ENCODE measurements around the gene THRSP.
"Not testable (repeated sequence)": the region's sequence is repeated elsewhere in the genome, so short reads cannot be mapped to it uniquely, and the experiment has no call there.

The THRSP gene

DNA sequence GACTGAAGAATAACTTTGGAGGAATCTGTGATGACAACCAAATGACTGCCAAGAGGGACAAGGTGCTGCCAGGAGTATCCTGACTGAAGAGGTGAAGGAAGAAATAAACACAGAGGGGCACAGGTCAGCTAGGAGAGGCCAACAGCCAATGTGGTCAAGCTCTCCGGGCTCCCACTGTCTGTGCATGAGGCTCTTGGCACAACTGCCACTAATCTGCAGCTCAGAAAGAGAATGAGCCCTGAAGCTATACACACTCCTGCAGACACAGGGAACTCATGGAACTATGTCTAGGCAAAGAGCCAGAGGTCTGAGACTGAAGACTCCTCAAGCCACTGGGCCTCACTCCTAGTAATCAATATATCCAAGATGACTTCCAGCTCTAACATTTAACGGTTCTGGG lies 7.0 kb downstream of the THRSP start:
- DNase-seq = no peak

DNA sequence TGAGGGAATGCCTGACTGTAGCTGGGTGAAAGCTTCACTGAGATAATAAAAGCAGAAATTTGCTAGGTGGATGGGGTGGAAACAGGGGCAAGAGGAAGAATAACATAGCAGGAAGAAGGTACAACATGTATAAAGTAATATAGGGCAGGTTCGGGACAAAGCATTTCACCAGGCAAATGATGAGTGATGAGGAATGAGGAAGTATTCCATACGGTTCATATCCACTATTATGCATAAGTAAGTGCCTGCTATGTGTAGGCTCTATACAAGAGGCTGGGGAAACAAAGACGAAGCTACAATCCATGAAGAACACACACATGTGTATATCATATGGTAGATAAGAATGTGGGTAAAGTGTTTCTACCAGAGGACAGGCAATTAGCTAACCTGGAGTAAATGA lies 8.1 kb downstream of the THRSP start:
- no peak for DNase-seq

DNA sequence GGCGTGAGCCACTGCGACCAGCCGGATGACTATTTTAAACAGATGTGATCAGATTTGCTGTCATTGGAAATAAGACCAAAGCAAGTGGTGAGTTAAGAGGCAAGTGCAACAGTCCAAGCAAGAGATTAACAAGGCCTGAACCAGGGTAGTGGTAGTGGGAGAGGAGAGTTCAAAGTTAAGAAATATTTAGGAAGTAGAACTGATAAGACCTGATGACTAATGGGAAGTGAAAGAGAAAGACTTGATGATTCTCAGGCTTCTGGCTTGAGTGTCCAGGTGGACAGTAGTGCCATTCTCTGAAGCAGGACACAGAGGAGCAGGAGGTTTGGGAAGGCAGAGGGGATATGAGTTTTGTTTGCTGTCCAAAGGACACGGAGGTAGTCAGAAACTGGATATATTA lies 8.8 kb downstream of the THRSP start:
- DNase-seq = no peak

DNA sequence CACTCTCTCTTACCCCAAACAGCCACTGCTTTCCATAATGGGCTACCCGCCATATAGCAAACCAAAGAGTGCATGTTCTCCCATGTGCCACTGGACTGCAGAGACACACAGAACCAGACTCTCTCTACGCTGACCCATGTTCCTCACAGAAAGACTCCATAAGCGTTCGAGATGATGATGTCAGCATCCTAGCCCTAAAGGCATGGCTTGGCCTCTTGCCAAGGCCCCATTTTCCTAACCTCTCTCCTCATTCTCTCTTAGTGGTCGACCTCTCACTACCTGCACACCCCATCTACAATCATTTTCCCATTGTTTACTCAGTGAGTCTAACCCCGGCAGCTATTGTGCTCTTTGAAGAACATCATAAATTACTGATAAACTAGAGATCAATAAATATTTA lies 11.1 kb downstream of the THRSP start:
- DNase-seq = no peak

DNA sequence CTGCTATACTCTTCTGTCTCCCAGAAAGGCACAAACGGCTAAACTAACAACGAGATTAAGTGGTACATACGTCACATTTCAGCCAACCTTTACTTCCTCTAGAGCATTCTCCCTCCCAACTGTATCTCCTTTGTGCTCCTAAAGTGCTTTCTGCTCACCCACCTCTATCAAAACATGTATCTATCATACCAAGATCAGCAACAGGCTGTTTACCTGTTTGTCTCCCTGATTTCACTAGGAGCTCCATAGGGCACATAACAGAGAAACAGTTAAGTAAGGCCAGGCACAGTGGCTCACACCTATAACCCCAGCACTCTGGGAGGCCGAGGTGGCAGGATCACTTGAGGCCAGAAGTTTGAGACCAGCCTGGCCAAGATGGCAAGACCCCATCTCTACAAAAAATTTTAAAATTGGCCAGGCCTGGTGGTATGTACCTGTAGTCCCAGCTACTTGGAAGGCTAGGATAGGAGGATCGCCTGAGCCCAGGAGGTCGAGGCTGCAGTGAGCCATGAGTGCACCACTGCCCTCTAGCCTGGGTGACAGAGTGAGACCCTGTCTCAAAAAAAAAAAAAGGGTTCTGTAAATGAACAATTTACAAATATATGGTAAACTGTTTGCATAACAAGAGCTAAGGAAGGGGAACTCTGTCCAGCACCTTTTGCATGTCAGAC lies 13.2 kb downstream of the THRSP start:
- DNase-seq = no peak

DNA sequence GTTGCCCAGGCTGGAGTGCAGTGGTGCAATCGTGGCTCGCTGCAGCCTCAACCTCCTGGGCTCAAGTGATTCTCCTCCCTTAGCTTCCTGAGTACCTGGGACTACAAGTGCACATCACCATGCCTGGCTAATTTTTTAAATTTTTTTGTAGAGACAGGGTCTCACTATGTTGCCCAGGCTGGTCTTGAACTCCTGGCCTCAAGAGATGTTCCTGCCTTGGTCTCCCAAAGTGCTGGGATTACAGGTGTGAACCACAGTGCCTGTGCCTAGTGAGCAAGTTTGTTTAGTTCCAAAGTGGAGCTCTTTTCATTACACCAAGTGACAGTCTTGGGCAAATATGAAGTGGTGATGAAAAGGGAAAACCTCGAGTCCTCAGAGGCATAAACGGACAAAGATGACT lies 13.9 kb downstream of the THRSP start:
- not testable (repeated sequence) for DNase-seq

DNA sequence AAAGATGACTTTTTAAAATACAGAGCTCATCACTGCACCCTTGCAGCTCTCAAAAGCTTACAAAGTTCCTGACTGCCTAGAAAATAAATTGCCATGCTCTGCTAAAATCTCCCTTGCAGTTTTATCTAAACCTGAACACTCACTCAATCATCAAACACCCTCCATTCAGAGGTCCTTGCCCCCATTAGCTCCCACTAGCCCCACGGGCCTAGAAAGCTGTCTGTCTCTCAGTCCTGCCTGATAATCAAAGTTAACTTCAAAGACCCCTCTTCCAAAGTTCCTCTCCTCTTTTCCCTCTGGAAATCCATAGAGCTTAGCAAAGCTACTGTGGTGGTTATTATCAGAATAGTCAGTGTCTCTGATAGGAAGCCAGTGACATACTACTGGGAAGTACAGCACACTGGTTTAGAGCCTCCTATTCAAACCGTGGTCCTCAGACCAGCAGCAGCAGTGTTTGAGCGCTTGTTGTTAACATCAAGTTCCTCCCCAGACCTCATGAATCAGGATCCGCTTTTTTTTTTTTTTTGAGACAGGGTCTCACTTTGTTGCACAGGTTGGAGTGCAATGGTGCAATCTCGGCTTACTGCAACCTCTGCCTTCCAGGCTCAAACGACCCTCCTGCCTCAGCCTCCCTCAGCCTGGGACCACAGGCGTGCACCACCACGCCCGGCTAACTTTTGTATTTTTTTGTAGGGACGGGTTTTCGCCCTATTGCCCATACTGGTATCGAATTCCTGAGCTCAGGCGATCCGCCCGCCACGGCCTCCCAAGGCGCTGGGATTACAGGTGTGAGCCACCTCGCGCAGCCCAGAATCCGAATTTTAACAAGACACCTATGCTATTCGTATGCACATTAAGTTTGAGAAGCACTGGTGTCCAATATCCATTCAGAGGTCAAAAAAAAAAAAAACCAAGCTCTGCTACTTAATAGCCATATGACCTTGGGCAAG lies 14.8 kb downstream of the THRSP start:
- no peak for DNase-seq

DNA sequence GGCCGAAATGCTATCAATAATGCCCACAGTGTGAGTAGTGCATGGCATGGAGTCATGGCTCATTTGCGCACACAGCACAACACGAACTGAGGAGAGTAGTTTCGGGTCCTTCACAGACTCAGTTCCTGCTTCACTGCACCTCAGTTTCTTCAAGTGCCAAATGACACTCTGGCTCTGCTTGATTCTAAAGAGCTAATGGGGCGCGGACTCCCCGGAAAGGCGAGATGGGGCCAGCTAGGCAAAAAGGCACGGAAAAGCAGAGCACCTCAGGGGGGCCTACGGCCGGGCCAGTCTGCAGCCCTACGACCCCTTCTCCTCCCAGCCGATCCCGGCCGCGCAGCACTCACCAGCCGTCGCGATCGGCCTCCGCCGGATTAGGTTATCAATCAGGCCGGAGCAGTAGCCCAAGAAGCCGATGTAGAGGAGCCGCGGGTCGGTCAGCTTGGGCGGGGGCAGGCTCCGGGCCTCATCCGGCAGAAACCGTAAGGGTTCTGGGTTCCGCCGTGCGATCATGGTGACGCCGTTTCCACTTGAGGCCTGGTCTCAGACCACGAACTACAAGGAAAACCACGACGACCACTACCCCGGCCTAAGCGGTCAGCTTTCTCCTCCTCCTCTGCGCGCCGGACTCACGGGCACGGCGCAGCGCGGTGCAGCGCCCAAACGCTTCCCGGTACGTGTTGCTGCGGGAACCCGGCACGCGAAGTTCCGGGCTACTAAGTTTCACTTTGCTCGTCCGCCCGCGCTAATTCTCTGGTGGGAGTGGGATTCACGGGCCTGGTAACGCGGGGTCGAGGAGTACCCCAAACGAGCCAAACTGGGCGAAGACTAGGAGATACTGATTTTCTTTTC lies 15.8 kb downstream of the THRSP start, which contains the start of gene NDUFC2:
TSS of gene NDUFC2 (minus strand) at position 631 of the 852 bp plus-strand sequence. CDS start at position 513, 118 bp downstream.
- no peak for DNase-seq

DNA sequence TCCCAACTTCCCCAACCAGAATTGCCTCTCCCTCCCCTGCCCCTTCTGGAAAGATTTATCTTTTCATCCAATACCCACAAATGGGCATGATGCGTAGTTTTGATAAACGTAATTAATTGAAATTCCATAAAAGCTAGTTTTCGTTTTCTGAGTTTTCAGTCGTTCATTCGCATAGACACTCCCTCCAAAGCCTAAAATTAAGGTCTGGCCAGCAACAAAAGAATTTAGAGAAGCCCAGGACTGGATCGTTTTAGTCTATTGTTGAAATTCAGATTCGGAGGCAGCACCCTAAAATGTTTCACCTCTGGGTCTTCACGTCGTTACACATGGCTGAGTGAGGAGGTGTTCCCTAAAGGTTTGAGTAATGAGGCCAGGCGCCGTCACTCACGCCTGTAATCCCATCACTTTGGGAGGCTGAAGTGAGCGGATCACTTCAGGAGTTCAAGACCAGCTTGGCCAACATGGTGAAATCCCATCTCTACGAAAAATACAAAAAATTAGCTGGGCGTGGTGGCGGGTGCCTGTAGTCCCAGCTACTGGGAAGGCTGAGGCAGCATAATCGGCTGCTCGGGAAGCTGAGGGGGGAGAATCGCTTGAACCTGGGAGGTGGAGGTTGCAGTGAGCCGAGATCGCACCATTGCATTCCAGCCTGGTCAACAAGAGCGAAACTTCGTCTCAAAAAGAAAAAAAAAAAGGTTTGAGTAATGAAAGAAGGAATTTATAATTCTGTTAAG lies 16.6 kb downstream of the THRSP start:
- DNase-seq = no peak

DNA sequence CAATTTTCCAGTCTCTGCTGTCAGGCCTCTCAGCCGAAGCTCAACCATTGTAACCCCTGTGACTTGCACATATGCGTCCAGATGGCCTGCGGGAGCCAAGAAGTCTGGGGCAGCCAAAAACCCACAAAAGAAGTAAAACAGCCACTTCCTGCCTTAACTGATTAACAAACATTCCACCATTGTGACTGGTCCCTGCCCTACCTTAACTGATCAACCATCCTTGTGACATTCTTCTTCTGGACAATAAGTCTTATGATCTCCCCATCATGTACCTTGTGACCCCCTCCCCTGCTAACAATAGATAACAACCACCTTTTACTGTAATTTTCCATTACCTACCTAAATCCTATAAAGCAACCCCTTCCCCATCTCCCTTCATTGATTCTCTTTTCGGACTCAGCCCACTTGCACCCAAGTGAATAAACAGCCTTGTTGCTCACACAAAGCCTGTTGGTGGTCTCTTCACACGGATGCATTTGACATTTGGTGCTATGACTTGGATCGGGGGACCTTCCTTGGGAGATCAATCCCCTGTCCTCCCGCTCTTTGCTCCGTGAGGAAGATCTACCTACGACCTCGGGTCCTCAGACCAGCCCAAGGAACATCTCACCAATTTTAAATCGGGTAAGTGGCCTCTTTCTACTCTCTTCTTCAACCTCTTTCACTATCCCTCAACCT lies 17.3 kb downstream of the THRSP start:
- no peak for DNase-seq

DNA sequence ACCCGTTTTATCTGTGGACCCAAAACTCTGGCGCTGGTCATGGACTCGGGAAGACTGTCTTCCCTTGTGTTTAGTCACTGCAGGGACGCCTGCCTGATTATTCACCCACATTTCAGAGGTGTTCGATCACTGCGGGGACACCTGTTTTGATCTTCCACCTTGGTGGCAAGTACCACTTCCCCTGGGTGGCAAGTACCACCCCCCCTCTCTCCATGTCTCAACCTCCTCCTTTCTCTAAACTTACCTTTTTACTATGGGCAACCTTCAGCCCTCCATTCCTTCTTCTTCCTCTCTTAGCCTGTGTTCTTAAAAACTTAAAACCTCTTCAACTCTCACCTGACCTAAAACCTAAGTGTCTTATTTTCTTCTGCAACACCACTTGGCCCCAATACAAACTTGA lies 17.9 kb downstream of the THRSP start:
- DNase-seq = no peak

DNA sequence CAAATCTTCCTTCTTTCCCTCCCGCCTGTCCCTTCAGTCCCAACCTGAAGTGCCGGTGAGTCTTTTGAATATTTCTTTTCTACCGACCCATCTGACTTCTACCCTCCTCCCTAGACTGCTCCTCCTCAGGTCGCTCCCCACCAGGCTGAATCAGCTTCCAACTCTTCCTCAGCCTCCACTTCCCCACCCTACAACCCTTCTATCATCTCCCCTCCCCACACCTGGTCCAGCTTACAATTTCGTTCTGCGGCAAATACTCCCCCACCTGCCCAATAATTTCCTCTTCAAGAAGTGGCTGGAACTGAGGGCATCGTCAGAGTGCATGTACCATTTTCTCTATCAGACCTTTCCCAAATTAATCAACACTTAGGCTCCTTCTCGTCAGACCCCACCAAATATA lies 18.5 kb downstream of the THRSP start:
- DNase-seq = no peak

DNA sequence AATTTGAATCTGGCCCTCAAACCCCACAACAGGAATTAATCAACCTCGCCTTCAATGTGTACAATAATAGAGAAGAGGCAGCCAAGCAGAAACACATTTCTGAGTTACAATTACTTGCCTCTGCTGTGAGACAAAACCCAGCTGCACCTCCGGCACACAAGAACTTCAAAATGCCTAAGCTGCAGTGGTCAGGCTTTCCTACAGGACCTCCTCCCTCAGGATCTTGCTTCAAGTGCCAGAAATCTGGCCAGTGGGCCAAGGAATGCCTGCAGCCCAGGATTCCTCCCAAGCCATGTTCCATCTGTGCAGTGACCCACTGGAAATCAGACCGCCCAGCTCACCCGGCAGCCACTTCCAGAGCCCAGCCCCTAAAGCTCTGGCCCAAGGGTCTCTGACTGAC lies 19.4 kb downstream of the THRSP start:
- no peak for DNase-seq

DNA sequence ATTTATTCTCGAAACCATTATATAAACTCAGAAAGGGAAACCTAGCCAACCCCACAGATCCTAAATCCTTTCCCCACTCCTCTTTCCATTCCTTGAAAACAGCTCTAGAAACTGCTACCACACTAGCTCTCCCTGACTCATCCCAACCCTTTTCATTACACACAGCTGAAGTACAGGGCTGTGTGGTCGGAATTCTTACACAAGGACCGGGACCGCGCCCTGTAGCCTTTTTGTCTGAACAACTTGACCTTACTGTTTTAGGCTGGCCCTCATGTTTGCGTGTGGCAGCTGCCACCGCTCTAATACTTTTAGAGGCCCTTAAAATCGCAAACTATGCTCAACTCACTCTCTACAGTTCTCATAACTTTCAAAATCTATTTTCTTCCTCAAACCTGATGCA lies 20.8 kb downstream of the THRSP start:
- DNase-seq = not testable (repeated sequence)

DNA sequence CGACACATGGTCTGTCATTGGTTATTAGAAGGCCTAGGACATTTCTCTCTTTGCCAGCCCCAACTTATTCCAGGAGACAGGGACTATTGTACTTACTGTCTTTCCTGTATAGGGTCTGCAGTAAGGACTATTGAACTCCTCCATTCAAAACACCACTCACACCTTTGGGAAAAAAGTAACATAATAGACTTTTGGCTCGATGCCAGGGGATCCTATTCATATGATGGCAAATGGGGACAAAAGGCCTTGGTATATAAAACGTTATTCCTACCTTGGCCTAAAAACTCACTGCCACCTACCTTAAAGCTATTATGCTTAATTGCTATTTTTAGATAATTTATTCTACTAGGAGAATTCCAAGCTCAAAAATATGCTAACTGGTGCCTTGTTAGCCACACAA lies 22.3 kb downstream of the THRSP start:
- no peak for DNase-seq

DNA sequence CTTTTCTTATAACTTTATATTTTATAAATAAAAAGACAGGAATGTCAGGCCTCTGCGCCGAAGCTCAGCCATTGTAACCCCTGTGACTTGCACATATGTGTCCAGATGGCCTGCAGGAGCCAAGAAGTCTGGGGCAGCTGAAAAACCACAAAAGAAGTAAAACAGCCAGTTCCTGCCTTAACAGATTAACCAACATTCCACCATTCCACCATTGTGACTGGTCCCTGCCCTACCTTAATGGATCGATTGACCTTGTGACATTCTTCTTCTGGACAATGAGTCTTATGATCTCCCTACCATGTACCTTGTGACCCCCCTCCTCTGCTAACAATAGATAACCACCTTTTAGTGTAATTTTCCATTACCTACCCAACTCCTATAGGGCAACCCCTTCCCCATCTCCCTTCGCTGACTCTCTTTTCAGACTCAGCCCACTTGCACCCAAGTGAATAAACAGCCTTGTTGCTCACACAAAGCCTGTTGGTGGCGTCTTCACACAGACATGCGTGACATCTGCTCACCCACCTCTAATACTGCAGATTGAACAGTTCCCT lies 22.9 kb downstream of the THRSP start:
- not testable (repeated sequence) for DNase-seq

DNA sequence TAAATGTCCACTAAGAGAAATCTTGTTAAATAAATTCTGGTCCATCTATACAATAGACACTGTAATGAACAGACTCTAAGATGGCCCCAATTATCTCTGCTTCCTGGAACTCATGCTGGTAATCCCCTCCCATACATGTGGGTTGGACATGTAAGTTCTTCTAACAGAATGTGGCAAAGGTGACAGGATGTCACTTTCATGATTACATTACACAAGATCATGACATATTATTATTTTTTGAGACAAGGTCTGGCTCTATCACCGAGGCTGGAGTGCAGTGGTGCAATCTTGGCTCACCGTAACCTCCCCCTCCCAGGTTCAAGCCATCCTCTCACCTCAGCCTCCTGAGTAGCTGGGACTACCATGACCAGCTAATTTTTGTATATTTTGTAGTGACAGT lies 30.6 kb downstream of the THRSP start:
- no peak for DNase-seq

DNA sequence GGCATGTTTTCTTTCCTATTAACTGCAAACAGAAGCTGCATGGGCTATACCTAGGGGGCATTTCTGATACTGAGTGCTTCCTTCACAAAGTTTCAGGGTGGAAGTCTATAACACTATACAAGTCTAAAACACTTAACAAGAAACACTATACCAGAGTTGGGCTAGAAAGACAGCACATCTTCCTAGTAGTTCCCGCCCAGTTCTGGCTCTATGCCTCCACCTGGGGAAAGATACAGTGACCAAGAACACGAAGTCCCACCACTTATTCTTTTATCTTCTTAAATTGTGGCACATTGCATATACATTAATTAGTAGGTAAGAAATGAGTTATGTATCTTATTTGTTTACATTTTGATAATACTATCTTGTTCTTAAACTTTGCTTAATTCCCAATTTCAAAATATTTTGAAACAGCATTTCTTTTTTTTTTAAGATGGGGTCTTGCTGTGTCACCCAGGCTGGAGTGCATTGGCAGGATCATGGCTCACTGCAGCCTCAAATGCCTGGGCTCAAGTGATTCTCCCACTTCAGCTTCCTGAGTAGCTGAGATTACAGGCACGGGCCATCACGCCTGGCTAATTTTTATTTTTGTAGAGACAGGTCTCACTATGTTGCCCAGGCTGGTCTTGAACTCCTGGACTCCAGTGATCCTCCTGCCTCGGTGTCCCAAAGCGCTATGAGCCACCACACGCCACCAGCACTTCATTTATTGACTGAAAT lies 34.2 kb downstream of the THRSP start:
- no peak for DNase-seq

DNA sequence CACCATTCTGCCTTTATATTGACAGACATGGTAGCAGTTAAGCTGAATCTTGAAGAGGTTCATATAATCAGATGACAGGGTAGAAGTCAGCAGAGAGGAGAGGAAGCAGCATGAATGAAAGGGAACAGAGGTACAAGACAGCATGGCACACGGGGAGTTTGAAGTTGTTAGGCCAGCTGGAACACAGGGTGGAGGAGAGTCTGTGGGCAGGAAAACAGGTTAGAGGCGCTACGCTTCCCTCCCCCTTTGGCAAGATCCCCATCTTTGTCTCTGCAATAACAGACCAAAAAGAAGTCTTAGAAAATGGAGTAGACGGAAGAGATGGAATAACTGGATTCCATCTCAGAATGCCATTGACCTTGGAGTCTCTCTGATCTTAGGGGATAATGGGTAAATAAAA lies 36.0 kb downstream of the THRSP start:
- DNase-seq = peak; percentile 80

DNA sequence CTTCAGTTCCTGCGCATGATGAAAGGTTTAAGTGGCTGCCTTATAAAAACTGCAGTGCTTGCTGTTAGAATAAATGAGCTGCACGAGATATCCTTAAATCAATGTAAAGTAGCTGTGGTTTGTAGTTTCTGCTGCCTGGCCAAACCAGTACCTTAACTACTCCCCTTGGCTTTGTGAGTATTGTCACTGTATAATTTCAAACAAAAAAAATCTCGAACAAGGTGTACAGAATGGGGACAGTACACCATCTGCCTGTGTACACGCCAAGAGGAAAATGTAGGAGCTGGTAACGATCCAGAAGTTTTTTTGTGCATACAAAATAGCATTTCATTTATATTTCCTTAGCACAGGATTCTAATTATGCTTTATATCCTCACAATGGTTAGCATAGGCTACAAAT lies 36.6 kb downstream of the THRSP start:
- DNase-seq = peak; percentile 95

All from NCI-H187 treated with DMSO at 0.1 percent for 48 hours (cell line).